Loucy (cell line): Measurements from ENCODE around the gene BSND.

Source experiments
- H2AFZ ChIP-seq: fragments of 200-600 bp; sonication (generic); 2 replicates; pipeline ENCODE4 v1.6.0; 2016; ENCODE audit warnings: antibody characterized with exemption, mild to moderate bottlenecking, low read length, moderate library complexity
- H3F3A ChIP-seq: fragments of 200-600 bp; 2 replicates; pipeline ENCODE4 v1.6.0; 2016; ENCODE audit warnings: antibody characterized with exemption, low read depth, mild to moderate bottlenecking
- H3K27me3 ChIP-seq: fragments of 200-600 bp; sonication (generic); 2 replicates; pipeline ENCODE4 v1.6.1; 2014; ENCODE audit warnings: low read length, mild to moderate bottlenecking; ENCODE audit not compliant: insufficient read depth, poor library complexity, severe bottlenecking
- H3K36me3 ChIP-seq: fragments of 200-600 bp; sonication (generic); 2 replicates; pipeline ENCODE4 v1.6.1; 2016; ENCODE audit warnings: low read length; ENCODE audit not compliant: insufficient read depth
- H3K4me1 ChIP-seq: fragments of 200-600 bp; sonication (generic); 2 replicates; pipeline ENCODE4 v1.5.1; 2014; ENCODE audit warnings: low read length, mild to moderate bottlenecking; ENCODE audit not compliant: insufficient read depth, poor library complexity, severe bottlenecking
- H3K4me2 ChIP-seq: fragments of 200-600 bp; sonication (generic); 2 replicates; pipeline ENCODE4 v1.6.0; 2014; ENCODE audit warnings: antibody characterized with exemption, low read length, low read depth, mild to moderate bottlenecking; ENCODE audit not compliant: poor library complexity, severe bottlenecking
- H3K4me3 ChIP-seq: fragments of 200-600 bp; sonication (generic); 2 replicates; pipeline ENCODE4 v1.5.1; 2014; ENCODE audit warnings: low read length, mild to moderate bottlenecking, mixed read lengths; ENCODE audit not compliant: poor library complexity, severe bottlenecking
- H3K79me2 ChIP-seq: fragments of 200-600 bp; sonication (generic); 2 replicates; pipeline ENCODE4 v1.6.1; 2014; ENCODE audit warnings: low read length; ENCODE audit not compliant: insufficient read depth
- H3K9ac ChIP-seq: fragments of 200-600 bp; sonication (generic); 2 replicates; pipeline ENCODE4 v1.6.0; 2014; ENCODE audit warnings: mild to moderate bottlenecking, low read depth, low read length, moderate library complexity; ENCODE audit not compliant: poor library complexity, severe bottlenecking
- H3K9me2 ChIP-seq: fragments of 200-600 bp; sonication (generic); replicated peaks from 2 replicates; pipeline ENCODE4 v1.6.1; 2016; ENCODE audit warnings: low read depth, low read length, mixed read lengths
- H3K9me3 ChIP-seq: fragments of 200-600 bp; sonication (generic); 2 replicates; pipeline ENCODE4 v1.6.1; 2014; ENCODE audit warnings: mild to moderate bottlenecking, antibody characterized with exemption, low read length, low read depth; ENCODE audit not compliant: insufficient read depth
- H4K20me1 ChIP-seq: fragments of 200-600 bp; sonication (generic); 2 replicates; pipeline ENCODE4 v1.6.0; 2014; ENCODE audit warnings: antibody characterized with exemption, low read length, mild to moderate bottlenecking; ENCODE audit not compliant: insufficient read depth, poor library complexity, severe bottlenecking
- CTCF ChIP-seq: fragments of 200-600 bp; sonication (generic); conservative IDR thresholded peaks from 2 replicates; pipeline ENCODE4 v1.5.1; 2014; ENCODE audit warnings: mild to moderate bottlenecking, antibody characterized with exemption, low read length
- EZH2phosphoT487 ChIP-seq: fragments of 200-600 bp; IDR thresholded peaks from 2 replicates; pipeline ENCODE4 v1.6.1; 2018; ENCODE audit warnings: antibody characterized with exemption, mild to moderate bottlenecking, moderate library complexity, borderline replicate concordance

BSND gene

DNA sequence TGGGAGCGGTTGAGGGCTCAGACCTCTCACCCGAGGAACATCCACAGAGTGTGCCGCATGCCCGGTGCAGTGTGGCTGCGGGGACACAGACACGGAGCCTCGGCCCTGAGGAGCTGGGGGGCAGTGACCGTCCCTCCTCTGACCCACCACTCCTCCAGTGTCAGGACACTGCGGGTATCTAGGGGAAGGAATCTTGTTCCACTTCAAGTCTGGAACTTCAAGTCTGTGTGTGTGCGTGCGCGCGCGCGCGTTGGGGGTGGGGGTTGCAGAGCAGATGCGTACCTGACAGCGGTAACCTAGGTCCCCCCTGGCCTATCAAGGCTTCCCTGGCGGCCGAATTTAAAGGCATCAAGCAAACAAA is 57.9 kb downstream of the BSND start:
- Histone ChIP-seq H4K20me1 (no peaks in the 10 kb centered on the region), H3K9me2 (no peaks in the 10 kb centered on the region), H3K36me3 (no peaks in the 10 kb centered on the region), H3K4me3 (no peak overlapping the region), H2AFZ (no peak overlapping the region), H3K4me2 (no peak overlapping the region), H3K4me1 (no peaks in the 10 kb centered on the region), H3K27me3 (no peaks in the 10 kb centered on the region), H3K79me2 (no peaks in the 10 kb centered on the region), H3F3A (no peaks in the 10 kb centered on the region), H3K9me3 (no peaks in the 10 kb centered on the region), H3K9ac (no peak overlapping the region)
- no peak for TF ChIP-seq EZH2phosphoT487

DNA sequence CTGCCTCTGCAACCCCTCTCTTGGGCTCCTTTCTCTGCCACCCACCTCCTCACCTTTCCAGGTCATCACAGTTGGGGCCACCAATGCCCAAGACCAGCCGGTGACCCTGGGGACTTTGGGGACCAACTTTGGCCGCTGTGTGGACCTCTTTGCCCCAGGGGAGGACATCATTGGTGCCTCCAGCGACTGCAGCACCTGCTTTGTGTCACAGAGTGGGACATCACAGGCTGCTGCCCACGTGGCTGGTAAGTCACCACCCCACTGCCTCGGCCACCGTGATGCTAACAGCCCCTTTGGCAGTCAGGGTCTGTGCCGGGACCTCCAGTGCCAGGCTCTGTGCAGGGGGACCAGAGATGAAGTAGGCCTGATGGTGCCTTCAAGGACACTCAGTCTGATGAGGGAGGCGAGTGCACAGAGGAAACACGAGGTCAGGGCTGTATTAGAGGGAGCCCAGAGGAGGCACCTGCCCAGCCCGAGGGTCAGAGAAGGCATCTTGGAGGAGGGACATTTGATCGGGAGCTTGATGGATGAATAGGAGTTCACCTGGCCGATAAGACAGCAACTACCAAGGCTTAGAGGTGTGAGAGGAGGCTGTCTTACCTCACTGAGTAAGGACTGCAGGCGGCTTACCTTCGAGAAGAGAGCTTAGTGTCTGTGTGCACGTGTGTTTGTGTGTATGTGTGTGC is 58.7 kb downstream of the BSND start:
- Histone ChIP-seq H3K9ac (no peak overlapping the region), H3K79me2 (no peaks in the 10 kb centered on the region), H2AFZ (no peak overlapping the region), H3K4me1 (no peaks in the 10 kb centered on the region), H3K27me3 (no peaks in the 10 kb centered on the region), H3K36me3 (no peaks in the 10 kb centered on the region), H4K20me1 (no peaks in the 10 kb centered on the region), H3F3A (no peaks in the 10 kb centered on the region), H3K4me3 (no peak overlapping the region), H3K9me3 (no peaks in the 10 kb centered on the region), H3K9me2 (no peaks in the 10 kb centered on the region), H3K4me2 (no peak overlapping the region)
- TF ChIP-seq EZH2phosphoT487: no peak
- no peak for TF ChIP-seq CTCF

DNA sequence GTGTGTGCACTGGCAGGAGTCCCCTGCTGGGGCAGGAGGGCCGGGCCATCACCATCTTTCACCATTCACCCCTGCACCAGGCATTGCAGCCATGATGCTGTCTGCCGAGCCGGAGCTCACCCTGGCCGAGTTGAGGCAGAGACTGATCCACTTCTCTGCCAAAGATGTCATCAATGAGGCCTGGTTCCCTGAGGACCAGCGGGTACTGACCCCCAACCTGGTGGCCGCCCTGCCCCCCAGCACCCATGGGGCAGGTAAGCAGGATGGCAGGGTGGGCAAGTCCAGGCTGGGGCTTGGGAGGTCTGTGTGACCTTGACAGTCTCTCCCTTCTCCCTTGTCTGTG is 59.2 kb downstream of the BSND start:
- no peak overlapping the region for H3K4me3 ChIP-seq
- no peaks in the 10 kb centered on the region for H4K20me1 ChIP-seq
- H3F3A ChIP-seq: no peaks in the 10 kb centered on the region
- TF ChIP-seq CTCF: no peak
- TF ChIP-seq EZH2phosphoT487: no peak
- no peaks in the 10 kb centered on the region for H3K27me3 ChIP-seq
- H3K9me3 ChIP-seq: no peaks in the 10 kb centered on the region
- H3K4me2 ChIP-seq: no peak overlapping the region
- no peaks in the 10 kb centered on the region for H3K36me3 ChIP-seq
- H2AFZ ChIP-seq: no peak overlapping the region
- no peaks in the 10 kb centered on the region for H3K4me1 ChIP-seq
- H3K9ac ChIP-seq: no peak overlapping the region
- no peaks in the 10 kb centered on the region for H3K79me2 ChIP-seq
- no peaks in the 10 kb centered on the region for H3K9me2 ChIP-seq
